Activated naive CD4-positive, alpha-beta T cell treated with anti-CD3 and anti-CD28 coated beads for 36 hours (primary cell): ENCODE measurements around the gene IQCK. TPM values are rescaled to one million over a fixed set of nuclear protein-coding genes. Genes with fewer than 3 reads are reported as not detected.

ENCODE experiments used
- CTCF ChIA-PET: fragments of 350-600 bp; sonication (Branson Sonifier 250); formaldehyde crosslinking; loops from one replicate; lab custom pipeline; 2021; ENCODE audit warnings: antibody characterized with exemption; lab: Charles Lee
- DNase-seq: peaks from one replicate; pipeline ENCODE4 v3.0.0-alpha.2; 2020
- H3K27ac Mint-ChIP-seq: one replicate; pipeline ENCODE4 v1.8.0; 2021; ENCODE audit warnings: mild to moderate bottlenecking, mixed read lengths
- H3K27me3 Mint-ChIP-seq: one replicate; pipeline ENCODE4 v1.8.0; 2021; ENCODE audit warnings: low read depth, mixed read lengths
- H3K36me3 Mint-ChIP-seq: one replicate; pipeline ENCODE4 v1.8.0; 2021; ENCODE audit warnings: low read depth, mixed read lengths
- H3K4me1 Mint-ChIP-seq: one replicate; pipeline ENCODE4 v1.8.0; 2021; ENCODE audit warnings: low read depth, mixed read lengths
- H3K4me3 Mint-ChIP-seq: one replicate; pipeline ENCODE4 v1.8.0; 2021; ENCODE audit warnings: mild to moderate bottlenecking, moderate library complexity, mixed read lengths
- H3K9me3 Mint-ChIP-seq: one replicate; pipeline ENCODE4 v1.8.0; 2021; ENCODE audit warnings: mixed read lengths
- intact Hi-C: fragments of 100-400 bp; cut with micrococcal nuclease; formaldehyde crosslinking; loops from one replicate; pipeline ENCODE4 v1.15.1; 2023
- total RNA-seq, 2 experiments: library from RNA; stranded (reverse); gene quantifications; one replicate each; pipeline ENCODE4 v1.2.3, GENCODE V29; 2021

Gene IQCK
- total RNA-seq, 2 experiments from 2014 or later, result 2.8 to 3.9 TPM

- peaks cover 5% of the 10 kb centered on the region for H3K9me3 Mint-ChIP-seq
- H3K27me3 Mint-ChIP-seq, result no peaks in the 10 kb centered on the region
- DNase-seq, result no peak
- H3K36me3 Mint-ChIP-seq, result peaks cover 36% of the 10 kb centered on the region
- CTCF ChIA-PET, result no interaction called here
- intact Hi-C loops, result no loop called here
- H3K4me3 Mint-ChIP-seq, result no peak overlapping the region
- H3K4me1 Mint-ChIP-seq, result peaks cover 43% of the 10 kb centered on the region
- H3K27ac Mint-ChIP-seq, result no peak overlapping the region
Measured at GRCh38 chr16:19688396-19689024, 29.6 kb upstream of the IQCK start.

- H3K9me3 Mint-ChIP-seq, result peaks cover 5% of the 10 kb centered on the region
- intact Hi-C loops, result no loop called here
Measured at GRCh38 chr16:19689342-19689741, 28.7 kb upstream of the IQCK start.

DNA sequence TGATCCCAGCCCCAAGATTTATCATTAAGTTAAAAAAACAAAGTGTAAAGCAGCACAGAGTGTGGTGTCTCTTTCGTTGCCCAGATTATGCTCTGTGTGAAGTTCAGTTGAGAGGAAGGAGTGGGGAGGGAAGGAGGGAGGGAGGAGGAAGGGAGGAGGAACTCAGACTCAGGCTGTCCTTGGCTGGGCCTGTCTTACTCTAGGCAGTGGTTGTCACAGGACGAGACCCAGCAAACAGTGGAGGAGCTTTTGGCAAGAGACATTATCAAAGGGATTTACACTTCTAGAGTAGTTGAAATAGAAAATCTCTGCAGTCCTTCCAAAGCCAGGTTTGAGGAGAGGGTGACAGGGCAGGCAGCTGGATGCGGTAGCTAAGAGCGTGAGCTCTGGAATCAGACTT, 27.9 kb upstream of the IQCK start:
- H3K9me3 Mint-ChIP-seq, result peaks cover 2% of the 10 kb centered on the region
- H3K36me3 Mint-ChIP-seq, result peaks cover 26% of the 10 kb centered on the region
- H3K4me3 Mint-ChIP-seq, result no peak overlapping the region
- peak overlapping the region; percentile 41 for H3K27ac Mint-ChIP-seq
- no peaks in the 10 kb centered on the region for H3K27me3 Mint-ChIP-seq
- CTCF ChIA-PET, result no interaction called here
- peaks cover 51% of the 10 kb centered on the region for H3K4me1 Mint-ChIP-seq
- intact Hi-C loops, result no loop called here
- DNase-seq, result no peak

More at GRCh38 chr16:19689342-19689741, 28.7 kb upstream of the IQCK start:
- Mint-ChIP-seq H3K36me3 (peaks cover 32% of the 10 kb centered on the region), H3K27ac (no peak overlapping the region), H3K4me1 (peaks cover 46% of the 10 kb centered on the region), H3K4me3 (no peak overlapping the region), H3K27me3 (no peaks in the 10 kb centered on the region)
- CTCF ChIA-PET, result no interaction called here
- DNase-seq, result no peak

- CTCF ChIA-PET, result no interaction called here
- intact Hi-C loops, result no loop called here
- Mint-ChIP-seq H3K27me3 (no peaks in the 10 kb centered on the region), H3K36me3 (peaks cover 20% of the 10 kb centered on the region), H3K9me3 (no peaks in the 10 kb centered on the region), H3K4me1 (peaks cover 59% of the 10 kb centered on the region), H3K4me3 (no peak overlapping the region), H3K27ac (no peak overlapping the region)
- DNase-seq, result no peak
Measured at GRCh38 chr16:19691161-19691711, 26.8 kb upstream of the IQCK start.

- intact Hi-C loops, result loop anchor here (5.0 kb wide), 1 partner anchor 173 kb away; the partner anchor contains the start of genes CCP110 and GDE1
- peaks cover 66% of the 10 kb centered on the region for H3K4me1 Mint-ChIP-seq
- CTCF ChIA-PET, result interaction anchor here (1.6 kb wide), 1 partner anchor 111 kb away, joined by 5 read pairs; no protein-coding TSS in a partner anchor
- H3K4me3 Mint-ChIP-seq, result no peak overlapping the region
- no peak overlapping the region for H3K27ac Mint-ChIP-seq
- H3K27me3 Mint-ChIP-seq, result no peaks in the 10 kb centered on the region
- peaks cover 36% of the 10 kb centered on the region for H3K36me3 Mint-ChIP-seq
- no peaks in the 10 kb centered on the region for H3K9me3 Mint-ChIP-seq
- no peak for DNase-seq
Measured at GRCh38 chr16:19694989-19695388, 23.1 kb upstream of the IQCK start.

- peaks cover 66% of the 10 kb centered on the region for H3K4me1 Mint-ChIP-seq
- H3K36me3 Mint-ChIP-seq, result peaks cover 46% of the 10 kb centered on the region
- H3K4me3 Mint-ChIP-seq, result no peak overlapping the region
- intact Hi-C loops, result loop anchor here (5.0 kb wide), 1 partner anchor 174 kb away; the partner anchor contains the start of genes CCP110 and GDE1
- CTCF ChIA-PET, result interaction anchor here (0.7 to 1.6 kb wide), 3 partner anchors 28 to 141 kb away, joined by 3 to 5 read pairs (median 4); partner anchors contain the start of gene VPS35L
- H3K27ac Mint-ChIP-seq, result peak overlapping the region; percentile 69
- peak; percentile 77 for DNase-seq
- no peaks in the 10 kb centered on the region for H3K27me3 Mint-ChIP-seq
- H3K9me3 Mint-ChIP-seq, result no peaks in the 10 kb centered on the region
Measured at GRCh38 chr16:19696328-19696727, 21.7 kb upstream of the IQCK start.

GRCh38 chr16:19696961-19697360, 21.1 kb upstream of the IQCK start:
- H3K4me1 Mint-ChIP-seq, result peaks cover 61% of the 10 kb centered on the region
- no peak overlapping the region for H3K4me3 Mint-ChIP-seq
- H3K9me3 Mint-ChIP-seq, result no peaks in the 10 kb centered on the region
- H3K27me3 Mint-ChIP-seq, result no peaks in the 10 kb centered on the region
- intact Hi-C loops, result loop anchor here (5.0 kb wide), 1 partner anchor 175 kb away; the partner anchor contains the start of genes CCP110 and GDE1
- peaks cover 42% of the 10 kb centered on the region for H3K36me3 Mint-ChIP-seq
- CTCF ChIA-PET, result interaction anchor here (1.6 kb wide), 1 partner anchor 29 kb away, joined by 3 read pairs; no protein-coding TSS in a partner anchor
- peak overlapping the region; percentile 69 for H3K27ac Mint-ChIP-seq
- no peak for DNase-seq

GRCh38 chr16:19697756-19698318, 20.2 kb upstream of the IQCK start:
- intact Hi-C loops, result loop anchor here (5.0 kb wide), 1 partner anchor 176 kb away; the partner anchor contains the start of genes CCP110 and GDE1
- DNase-seq, result no peak
- CTCF ChIA-PET, result no interaction called here
- H3K4me1 Mint-ChIP-seq, result peaks cover 61% of the 10 kb centered on the region
- H3K27ac Mint-ChIP-seq, result no peak overlapping the region
- no peaks in the 10 kb centered on the region for H3K9me3 Mint-ChIP-seq
- no peak overlapping the region for H3K4me3 Mint-ChIP-seq
- no peaks in the 10 kb centered on the region for H3K27me3 Mint-ChIP-seq
- peaks cover 46% of the 10 kb centered on the region for H3K36me3 Mint-ChIP-seq

DNA sequence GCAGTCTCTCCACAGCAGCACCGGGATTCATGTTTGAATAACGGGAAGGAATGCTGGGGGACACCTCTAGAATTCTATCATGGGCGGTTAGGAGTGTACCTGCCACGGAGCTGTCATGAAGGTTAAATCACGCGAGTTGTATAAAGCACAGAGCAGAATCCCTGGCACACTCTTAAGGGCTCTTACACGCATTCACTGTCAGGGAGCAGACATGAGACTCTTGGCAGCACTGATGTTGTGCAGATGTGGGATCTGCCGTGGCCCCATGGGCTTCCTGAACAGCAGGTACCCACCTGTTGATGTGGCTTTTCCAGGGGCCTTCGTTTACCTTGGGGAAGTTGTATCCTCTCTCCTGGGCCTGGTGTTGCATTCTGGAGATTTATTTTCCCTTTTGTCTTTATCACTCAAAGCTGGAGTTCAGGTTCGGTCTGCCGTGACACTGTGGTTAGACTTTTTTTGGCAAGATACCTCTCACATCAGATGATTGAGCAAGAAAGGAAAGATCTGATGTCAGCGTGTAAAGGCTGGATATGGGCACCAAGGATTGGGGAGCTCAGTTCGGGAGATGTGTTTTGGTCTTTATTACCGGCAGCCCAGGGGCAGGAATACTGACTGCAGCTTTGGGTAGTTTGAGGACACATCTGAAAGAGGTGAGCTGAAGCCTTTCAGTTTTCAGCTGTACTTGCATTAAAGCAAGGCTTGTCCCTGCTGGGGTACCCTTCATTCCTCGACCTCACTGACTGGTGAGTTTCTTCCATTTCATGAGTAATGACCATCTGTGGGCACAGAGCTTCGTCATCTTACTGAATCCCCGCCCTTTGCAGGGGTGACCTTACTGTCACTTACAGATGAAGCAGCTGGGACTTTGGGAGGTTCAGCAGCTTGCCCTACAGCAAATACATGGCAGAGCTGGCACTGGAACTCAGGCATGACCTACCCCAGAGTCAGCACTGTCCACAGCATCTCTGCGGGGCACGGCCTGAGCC, 19.3 kb upstream of the IQCK start:
- H3K36me3 Mint-ChIP-seq, result peaks cover 50% of the 10 kb centered on the region
- CTCF ChIA-PET, result no interaction called here
- no peak overlapping the region for H3K4me3 Mint-ChIP-seq
- intact Hi-C loops, result loop anchor here (5.0 kb wide), 1 partner anchor 176 kb away; the partner anchor contains the start of genes CCP110 and GDE1
- no peaks in the 10 kb centered on the region for H3K9me3 Mint-ChIP-seq
- H3K27ac Mint-ChIP-seq, result no peak overlapping the region
- no peaks in the 10 kb centered on the region for H3K27me3 Mint-ChIP-seq
- peak; percentile 20 for DNase-seq
- peaks cover 58% of the 10 kb centered on the region for H3K4me1 Mint-ChIP-seq

- Mint-ChIP-seq H3K36me3 (peaks cover 54% of the 10 kb centered on the region), H3K9me3 (no peaks in the 10 kb centered on the region), H3K27me3 (no peaks in the 10 kb centered on the region), H3K4me3 (no peak overlapping the region), H3K27ac (no peak overlapping the region), H3K4me1 (peaks cover 54% of the 10 kb centered on the region)
- intact Hi-C loops, result loop anchor here (5.0 kb wide), 1 partner anchor 177 kb away; the partner anchor contains the start of genes CCP110 and GDE1
- CTCF ChIA-PET, result no interaction called here
- DNase-seq, result no peak
Measured at GRCh38 chr16:19699472-19699871, 18.6 kb upstream of the IQCK start.

DNA sequence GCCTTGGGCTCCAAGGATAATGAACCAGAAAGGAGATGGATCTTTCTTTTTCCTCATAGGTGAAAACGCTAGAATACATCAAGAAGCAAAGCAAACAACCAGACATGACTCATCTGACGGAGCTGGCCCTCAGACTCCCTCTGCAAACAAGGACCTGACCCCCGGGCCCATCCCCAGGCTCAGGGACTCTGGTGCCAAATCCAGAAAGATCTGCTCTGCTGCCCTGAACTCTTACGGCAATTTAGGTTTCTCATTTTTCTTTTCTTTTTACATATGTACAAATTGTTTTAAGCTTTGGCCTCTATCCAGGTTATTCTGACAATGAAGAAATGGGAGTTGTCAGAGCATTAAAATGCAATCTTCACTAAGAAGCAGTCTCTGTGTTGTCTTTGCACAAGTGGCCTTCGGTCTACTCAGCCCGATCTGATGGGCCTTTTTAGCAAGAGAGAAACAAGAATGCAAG, 17.7 kb upstream of the IQCK start:
- Mint-ChIP-seq H3K27me3 (no peaks in the 10 kb centered on the region), H3K4me1 (peaks cover 49% of the 10 kb centered on the region), H3K36me3 (peaks cover 60% of the 10 kb centered on the region), H3K4me3 (no peak overlapping the region), H3K27ac (no peak overlapping the region), H3K9me3 (no peaks in the 10 kb centered on the region)
- DNase-seq, result no peak
- intact Hi-C loops, result no loop called here
- CTCF ChIA-PET, result no interaction called here
